NCI-H748 (cell line): Measurements from ENCODE around the gene UNC5A.
"Not testable (repeated sequence)": the region's sequence is repeated elsewhere in the genome, so short reads cannot be mapped to it uniquely, and the experiment has no call there.

Experiments used
- DNase-seq: peaks from one replicate; lab custom pipeline; 2025; ENCODE audit not compliant: unreplicated experiment; lab: John Stamatoyannopoulos, UW

Gene UNC5A

DNA sequence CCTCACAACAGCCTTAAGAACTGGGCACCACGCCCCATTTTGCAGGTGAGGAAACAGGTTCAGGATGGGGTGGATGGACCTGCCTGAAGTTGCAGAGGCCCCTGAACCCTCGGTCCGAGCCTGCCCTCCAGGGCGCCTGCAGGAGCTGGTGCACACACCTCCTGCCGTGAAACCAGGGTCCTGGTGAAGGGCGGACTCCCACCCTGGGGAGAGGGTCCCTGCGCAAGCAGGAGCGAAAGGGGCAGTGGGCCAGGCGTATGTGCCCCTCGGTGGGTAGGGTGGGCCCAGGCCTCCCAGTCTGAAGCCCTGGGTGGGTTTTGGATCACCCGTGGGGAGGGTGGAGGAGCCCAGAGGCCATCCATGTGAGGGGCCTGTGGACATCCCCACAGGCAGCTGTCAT is 50.9 kb downstream of the UNC5A start:
- DNase-seq, result no peak

DNA sequence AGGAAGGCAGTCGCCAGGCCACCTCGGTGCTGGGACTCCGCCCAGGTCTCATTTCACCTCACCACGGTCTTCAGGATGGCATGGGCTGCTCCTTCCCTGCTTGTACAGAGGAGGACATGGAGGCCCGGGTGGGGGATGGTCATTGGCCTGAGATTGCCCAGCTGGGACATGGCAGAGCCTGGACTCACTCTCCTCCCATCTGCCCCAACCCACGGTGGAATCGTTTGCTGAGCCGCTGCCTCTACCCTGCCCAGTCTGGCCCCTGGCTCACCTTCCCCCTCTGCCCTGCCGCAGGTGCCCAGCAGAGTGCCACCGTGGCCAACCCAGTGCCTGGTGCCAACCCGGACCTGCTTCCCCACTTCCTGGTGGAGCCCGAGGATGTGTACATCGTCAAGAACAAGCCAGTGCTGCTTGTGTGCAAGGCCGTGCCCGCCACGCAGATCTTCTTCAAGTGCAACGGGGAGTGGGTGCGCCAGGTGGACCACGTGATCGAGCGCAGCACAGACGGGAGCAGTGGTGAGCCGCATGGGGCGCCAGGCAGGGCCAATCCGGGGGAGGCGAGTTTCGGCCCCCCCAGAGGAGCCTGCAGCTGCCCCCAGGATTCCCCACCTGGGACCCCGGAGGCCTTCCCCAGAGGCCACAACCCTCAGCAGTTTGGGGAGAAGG is 52.1 kb downstream of the UNC5A start:
- no peak for DNase-seq

DNA sequence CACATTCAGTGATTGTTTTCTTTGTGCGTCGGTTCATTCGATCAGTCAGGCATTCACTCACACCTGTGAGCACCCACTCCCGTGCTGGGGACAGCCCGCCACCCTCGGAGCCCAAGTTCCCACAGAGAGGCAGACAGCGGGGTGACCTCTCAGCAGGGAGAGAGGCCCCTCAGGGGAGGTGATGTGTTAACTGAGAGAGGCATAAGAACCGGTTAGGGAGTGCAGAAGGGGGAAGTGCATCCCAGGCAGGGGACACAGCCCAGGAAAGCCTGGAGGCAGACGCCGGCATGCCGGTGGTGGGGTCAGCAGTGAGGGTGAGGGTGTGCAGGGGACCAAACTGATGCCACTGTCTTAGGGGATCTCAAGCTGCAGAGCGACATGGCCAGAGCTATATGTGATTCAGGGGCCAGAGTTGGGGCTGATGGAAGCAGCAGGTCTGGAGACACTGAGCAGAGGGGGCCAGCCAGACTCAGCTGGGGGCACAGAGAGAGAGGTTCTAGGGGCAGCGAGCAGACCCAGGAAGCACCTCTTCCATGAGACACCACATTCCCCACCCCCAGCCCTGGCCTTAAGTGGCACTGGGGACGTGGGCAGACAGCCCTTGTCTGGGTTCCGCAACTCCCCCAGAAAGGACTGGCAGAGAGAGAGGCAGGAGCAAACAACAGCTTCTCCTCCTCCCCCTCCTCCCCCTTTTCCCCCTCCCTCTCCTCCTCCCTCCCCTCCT is 52.8 kb downstream of the UNC5A start:
- DNase-seq, result no peak

DNA sequence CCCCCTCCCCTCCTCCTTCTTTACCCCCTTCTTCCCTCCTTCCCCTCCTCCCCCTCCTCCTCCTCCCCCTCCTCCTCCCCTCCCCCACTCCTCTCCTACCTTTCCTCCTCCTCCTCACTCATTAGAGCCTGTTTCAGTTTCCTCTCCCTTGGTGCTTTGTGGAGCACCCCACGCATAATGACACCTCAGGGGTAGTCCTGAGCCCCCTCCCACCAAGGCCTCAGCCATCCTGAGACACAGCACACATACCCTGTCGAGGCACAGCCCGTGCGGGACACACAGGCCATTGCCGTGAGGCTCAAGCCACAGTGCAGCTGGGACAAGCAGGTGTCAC is 53.4 kb downstream of the UNC5A start:
- no peak for DNase-seq

DNA sequence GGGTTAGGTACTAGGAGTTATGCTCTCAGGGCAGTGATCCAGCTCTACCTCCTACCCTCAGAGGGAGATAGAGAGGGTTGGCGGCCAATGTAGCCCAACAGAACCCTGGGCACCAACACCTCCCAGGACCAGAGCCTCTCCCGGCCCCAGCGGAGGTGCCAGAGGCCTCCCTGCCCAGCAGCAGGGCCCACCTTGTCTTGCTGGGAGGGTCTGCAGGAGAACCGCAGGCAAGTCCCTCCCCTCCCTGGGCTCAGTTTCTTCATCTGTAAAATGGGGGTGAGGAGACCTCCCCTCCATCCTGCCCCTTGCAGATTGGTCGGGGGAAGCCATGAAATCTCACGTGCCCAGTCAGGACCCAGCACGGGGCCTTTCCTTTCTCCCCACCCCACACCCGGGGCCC is 54.4 kb downstream of the UNC5A start:
- no peak for DNase-seq

DNA sequence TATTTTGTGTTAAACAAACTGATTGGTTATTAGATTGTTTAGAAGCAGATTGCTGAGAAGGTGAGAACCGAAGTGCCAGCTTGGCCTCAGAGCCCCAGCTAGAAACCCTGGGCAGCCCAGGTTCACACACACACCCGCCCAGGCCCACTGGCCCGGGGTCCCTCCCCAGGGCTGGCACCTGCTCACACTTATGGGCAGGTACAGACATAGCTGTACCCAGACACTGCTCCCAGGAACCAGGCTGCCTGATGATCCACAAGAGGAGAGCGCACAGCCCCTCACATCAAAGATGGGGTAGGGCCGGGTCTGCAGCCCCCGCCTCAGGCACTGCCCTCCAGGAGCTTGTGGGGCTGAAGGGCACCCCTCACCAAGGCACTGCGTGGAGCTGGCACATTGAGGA is 55.6 kb downstream of the UNC5A start:
- no peak for DNase-seq

DNA sequence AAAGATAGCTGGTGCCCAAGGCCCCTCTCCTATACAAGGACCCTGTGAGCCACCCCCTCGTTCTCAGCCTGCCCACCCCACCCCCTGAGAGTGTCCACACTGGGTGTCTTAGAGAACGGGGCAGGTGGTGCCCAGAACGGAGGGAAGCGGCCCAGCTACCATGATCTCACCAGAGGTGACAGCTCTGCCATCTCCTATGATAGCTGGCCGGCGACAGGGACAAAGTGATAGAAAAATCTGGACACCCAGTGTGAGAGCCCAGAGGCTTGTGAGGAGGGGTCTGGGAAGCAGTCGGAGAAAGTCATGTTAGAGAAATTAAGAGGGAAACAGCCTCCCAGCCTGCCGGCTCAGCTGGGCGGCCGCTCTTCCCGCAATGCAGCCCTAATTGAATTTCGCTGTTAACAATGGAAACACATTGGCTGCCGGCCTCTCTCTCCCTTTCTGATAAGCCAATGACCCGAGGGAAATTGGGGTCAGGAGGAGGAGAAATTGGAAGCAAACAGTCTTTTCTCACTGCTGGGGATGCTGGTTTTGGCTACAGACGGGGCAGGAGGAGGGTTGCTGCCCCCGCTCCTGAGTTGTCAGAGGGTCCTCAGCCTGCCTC is 56.5 kb downstream of the UNC5A start:
- DNase-seq, result peak; percentile 64

DNA sequence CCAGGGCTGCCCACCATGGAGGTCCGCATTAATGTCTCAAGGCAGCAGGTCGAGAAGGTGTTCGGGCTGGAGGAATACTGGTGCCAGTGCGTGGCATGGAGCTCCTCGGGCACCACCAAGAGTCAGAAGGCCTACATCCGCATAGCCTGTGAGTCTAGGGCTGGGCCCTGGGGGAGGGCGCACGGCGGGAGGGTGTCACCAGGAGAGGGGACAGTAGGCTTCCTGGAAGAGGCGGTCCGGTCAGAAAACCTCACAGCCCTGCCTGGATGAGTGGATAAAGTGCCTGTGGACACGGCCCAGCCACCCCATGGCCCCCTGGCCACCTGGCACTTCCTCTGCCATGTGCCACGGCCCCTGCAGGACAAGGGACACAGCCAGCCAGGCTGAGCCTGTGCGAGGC is 57.8 kb downstream of the UNC5A start:
- DNase-seq, result no peak

DNA sequence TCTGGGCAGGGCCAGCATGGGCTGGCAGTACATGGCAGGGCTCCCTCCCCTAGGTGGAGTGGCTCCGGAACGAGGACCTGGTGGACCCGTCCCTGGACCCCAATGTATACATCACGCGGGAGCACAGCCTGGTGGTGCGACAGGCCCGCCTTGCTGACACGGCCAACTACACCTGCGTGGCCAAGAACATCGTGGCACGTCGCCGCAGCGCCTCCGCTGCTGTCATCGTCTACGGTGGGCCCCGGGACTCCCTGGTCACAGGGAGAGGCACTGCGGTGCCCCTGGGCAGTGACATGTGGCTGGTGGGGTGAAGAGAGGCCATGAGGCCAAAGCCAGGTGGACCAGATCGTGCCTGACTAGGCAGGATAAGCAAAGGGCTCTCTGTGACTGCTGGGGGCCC is 58.4 kb downstream of the UNC5A start:
- no peak for DNase-seq

DNA sequence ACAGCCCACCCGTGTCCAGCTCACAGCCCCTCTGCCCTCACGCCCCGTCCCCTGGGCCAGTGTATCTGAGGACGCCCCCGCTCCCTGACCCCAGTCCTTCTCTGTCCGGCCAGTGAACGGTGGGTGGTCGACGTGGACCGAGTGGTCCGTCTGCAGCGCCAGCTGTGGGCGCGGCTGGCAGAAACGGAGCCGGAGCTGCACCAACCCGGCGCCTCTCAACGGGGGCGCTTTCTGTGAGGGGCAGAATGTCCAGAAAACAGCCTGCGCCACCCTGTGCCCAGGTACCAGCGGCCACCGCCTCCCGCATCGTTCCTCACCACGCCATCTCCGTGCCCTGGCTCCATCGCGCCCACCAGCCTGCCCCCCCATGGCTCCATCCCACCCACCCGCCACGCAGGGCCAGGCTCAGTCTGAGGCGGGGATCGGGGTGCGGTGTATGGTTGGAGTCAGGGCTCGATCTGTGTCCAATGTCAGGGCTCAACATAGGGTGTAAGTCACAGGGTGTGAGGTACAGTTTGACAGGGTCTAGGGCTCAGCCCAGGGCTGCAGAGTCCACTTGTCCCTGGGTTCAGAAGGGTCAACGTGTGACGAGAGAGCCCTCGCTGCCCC is 59.2 kb downstream of the UNC5A start:
- DNase-seq, result no peak

DNA sequence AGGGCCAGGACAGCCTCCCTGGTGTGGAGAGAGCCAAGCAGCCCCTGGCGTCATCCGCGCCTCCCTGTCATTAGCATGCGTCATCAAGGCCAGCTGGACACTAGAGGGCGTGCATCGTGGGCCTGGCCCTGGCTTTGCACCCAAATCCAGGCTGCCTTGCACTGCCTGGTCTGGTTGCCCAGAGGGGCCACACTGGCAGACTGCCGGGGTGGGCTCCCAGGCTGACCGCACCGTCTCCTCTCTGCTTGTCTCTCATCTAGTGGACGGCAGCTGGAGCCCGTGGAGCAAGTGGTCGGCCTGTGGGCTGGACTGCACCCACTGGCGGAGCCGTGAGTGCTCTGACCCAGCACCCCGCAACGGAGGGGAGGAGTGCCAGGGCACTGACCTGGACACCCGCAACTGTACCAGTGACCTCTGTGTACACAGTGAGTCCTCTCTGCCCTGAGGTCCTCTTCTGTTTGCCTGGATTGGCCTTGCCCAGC is 59.8 kb downstream of the UNC5A start:
- DNase-seq, result peak; percentile 42

DNA sequence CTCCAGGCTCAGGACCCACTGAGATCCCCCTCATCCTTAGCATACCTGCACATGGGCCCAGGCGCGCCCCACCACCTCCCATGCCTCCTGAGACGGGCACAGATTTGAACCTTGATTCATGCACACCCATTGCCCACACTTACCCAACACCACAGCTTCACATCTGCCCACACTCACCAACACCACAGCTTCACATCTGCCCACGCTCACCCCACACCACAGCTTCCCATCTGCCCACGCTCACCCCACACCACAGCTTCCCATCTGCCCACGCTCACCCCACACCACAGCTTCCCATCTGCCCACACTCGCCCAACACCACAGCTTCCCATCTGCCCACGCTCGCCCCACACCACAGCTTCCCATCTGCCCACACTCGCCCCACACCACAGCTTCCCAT is 60.3 kb downstream of the UNC5A start:
- not testable (repeated sequence) for DNase-seq

DNA sequence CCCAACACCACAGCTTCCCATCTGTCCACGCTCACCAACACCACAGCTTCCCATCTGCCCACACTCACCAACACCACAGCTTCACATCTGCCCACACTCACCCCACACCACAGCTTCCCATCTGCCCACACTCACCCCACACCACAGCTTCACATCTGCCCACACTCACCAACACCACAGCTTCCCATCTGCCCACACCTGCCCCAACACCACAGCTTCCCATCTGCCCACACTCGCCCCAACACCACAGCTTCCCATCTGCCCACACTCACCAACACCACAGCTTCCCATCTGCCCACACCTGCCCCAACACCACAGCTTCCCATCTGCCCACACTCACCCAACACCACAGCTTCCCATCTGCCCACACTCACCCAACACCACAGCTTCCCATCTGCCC is 62.2 kb downstream of the UNC5A start:
- not testable (repeated sequence) for DNase-seq

DNA sequence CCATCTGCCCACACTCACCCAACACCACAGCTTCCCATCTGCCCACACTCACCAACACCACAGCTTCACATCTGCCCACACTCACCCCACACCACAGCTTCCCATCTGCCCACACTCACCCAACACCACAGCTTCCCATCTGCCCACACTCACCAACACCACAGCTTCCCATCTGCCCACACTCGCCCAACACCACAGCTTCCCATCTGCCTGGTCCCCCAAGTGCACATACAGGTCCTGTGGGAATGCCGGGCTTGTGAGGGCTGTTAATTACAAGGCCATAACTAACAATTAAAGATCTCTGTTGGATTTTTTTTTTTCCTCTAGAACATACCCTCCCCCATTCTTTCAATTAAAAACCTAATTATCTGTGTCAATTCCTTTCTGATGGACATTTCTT is 62.7 kb downstream of the UNC5A start:
- DNase-seq, result not testable (repeated sequence)

DNA sequence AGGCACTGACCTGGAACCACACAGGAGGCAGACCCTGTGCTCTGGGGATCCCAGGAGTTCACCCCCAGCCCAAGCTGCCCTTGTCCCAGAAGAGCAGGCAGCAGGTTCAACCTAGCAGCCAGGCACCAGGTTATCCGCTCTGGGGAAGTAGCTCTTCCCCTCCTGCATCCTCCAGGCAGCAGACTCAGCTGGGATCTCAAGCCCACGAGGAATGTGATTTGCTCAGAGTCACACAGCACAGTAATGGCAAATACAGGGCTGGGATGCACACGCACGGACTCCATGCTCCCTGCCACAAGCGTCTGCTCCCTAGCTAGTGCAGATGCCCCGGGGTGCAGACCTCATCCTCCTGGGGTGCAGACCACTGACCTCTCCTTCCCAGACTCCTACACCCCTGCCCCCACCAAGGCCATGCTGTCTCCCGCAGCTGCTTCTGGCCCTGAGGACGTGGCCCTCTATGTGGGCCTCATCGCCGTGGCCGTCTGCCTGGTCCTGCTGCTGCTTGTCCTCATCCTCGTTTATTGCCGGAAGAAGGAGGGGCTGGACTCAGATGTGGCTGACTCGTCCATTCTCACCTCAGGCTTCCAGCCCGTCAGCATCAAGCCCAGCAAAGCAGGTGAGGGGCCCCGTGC is 63.3 kb downstream of the UNC5A start:
- DNase-seq, result no peak

DNA sequence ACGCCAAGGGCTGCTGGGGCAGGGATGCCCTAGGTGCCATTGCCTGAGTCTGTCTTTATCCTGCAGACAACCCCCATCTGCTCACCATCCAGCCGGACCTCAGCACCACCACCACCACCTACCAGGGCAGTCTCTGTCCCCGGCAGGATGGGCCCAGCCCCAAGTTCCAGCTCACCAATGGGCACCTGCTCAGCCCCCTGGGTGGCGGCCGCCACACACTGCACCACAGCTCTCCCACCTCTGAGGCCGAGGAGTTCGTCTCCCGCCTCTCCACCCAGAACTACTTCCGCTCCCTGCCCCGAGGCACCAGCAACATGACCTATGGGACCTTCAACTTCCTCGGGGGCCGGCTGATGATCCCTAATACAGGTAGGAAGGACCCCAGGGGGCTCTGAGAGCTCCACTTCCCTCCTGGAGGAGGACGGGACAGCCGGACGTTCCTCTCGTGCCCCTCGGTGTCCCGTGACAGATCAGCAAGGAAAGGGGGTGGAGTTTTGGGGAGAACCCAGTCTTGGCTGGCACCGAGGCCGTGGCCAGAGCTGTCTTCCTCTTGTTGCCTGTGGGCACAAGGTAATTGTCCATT is 63.9 kb downstream of the UNC5A start:
- no peak for DNase-seq

DNA sequence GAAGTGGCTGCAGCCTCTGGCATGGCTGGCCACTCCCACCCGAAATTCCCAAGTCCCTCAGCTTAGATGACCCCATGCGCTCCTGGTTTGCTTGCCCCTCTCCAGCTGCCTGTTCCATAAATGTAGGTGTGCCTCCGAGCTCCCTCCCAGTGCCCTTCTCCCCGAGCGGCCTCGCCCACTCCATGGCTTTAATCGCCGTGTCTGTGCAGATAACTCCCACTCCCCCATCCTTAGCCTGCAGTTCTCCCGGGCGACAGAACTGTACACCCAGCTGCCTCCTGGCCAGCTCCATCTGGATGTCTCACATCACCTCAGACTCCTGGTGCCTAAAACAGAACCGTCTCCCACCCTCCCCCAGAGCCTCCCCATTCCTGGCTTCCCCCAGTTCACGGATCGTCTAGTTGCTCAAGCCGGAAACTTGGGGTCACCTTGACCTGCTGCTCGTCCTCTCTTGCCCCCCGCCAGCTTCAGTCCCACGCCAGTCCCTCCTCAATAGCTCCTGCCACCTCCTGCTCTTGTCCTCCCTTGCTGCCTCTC is 64.7 kb downstream of the UNC5A start:
- DNase-seq, result no peak

DNA sequence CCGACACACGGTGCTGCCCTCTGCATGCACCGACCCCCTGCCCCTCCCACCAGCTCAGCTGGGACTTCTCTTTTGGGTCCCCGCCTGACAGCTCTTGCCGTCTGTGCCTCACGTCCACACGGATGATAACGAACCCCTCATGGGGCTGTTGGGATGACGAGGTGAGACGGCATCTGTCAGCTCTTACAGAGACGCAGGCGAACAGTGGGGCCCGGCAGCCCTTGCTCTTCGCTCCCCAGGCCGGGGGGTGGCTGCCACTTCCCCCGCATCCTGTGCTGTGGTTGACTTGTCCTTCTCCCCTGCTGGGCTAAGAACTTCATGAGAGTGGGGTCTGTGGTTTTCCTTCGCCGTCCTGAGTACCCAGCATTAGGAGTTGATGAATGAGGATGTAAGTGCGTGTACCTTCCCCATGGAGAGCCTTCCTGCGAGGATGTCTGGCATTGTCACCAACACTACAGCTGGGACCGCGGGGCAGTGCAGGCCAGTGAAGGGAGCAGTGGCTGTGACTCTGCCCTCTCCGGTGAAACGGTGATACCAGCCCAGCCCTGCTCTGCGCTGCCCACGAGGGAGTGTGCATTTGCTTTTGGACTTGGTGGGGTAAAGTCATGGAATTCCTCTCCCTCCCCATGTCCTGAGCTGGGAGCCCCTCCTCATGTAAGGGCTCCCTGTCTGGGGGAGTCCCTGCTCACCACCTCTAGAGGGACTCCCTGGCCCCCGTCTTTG is 65.6 kb downstream of the UNC5A start:
- no peak for DNase-seq

DNA sequence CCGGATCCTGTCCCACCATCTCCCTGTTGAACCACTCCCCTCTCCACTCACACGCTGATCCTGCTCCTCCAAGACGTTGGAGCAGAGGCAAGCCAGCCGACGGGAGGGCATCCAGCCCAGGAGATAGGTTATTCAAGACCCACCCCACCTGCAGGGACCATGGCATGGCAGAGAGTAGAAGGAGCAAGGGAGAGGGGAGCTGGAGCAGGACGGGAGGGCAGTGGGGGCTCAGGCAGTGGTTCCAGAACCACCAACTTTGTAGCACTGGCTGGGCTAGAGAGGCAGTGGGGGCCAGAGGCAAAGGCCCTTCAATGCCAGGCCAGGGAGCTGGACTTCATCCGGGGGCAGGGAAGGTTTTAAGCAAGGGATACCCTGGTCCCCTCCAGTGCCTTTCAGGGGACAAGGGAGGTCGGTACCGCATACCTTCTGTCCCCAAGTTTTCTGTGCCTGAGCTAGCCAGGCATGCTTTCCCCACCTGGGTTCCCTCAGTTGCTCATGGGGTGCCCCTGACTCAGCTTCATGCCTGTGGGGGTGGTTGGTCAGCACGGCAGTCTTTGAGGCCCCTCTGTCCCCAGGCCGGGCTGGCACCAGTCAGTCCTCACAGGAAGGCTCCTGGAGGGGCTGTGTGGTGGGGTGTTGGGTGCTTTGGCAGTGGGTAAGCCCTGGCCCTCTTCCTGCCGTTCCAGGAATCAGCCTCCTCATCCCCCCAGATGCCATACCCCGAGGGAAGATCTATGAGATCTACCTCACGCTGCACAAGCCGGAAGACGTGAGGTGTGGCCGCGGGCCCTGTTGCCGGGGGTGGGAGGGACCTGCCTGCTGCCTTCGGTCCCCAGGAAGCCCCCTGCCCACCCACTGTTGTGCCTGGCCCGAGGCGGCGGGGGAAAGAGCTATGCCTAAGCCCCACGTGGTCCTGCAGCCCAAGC is 66.4 kb downstream of the UNC5A start:
- no peak for DNase-seq
